DND-41 (cell line): ENCODE measurements around the gene NSG1.
A peak's percentile ranks its signal among the peaks of the same experiment; 100 is the strongest.

ENCODE experiments used
- ATAC-seq: fragments of 200-7000 bp; cut with Tn5 transposase; 3 replicates; pipeline ENCODE4 v1.9.1; 2021; ENCODE audit warnings: low read depth; ENCODE audit not compliant: insufficient read depth
- DNase-seq: peaks from one replicate; pipeline ENCODE4 v3.0.0-alpha.2; 2020
- H2AFZ ChIP-seq: 2 replicates; pipeline ENCODE4 v1.6.0; 2012; ENCODE audit warnings: low read depth, low read length
- H3K27ac ChIP-seq: 2 replicates; pipeline ENCODE4 v1.5.1; 2012; ENCODE audit warnings: low read length, inconsistent platforms
- H3K27me3 ChIP-seq: fragments of 200-600 bp; sonication (generic); 2 replicates; pipeline ENCODE4 v1.6.0; 2012; ENCODE audit warnings: low read length, mild to moderate bottlenecking, inconsistent platforms; ENCODE audit not compliant: insufficient read depth, poor library complexity
- H3K36me3 ChIP-seq: 2 replicates; pipeline ENCODE4 v1.5.1; 2012; ENCODE audit warnings: low read length, inconsistent platforms; ENCODE audit not compliant: insufficient read depth
- H3K4me1 ChIP-seq: 2 replicates; pipeline ENCODE4 v1.5.1; 2012; ENCODE audit warnings: mild to moderate bottlenecking, low read length; ENCODE audit not compliant: insufficient read depth
- H3K4me2 ChIP-seq: 2 replicates; pipeline ENCODE4 v1.6.0; 2012; ENCODE audit warnings: mild to moderate bottlenecking, moderate library complexity, low read length, inconsistent platforms; ENCODE audit not compliant: insufficient read depth
- H3K4me3 ChIP-seq, 2 experiments: fragments of 200-600 bp in 1 of 2; shearing (Covaris generic) in 1 of 2; 2 replicates each; pipeline ENCODE4 v1.5.1; 2012 to 2016; ENCODE audit warnings: inconsistent platforms in 2 of 2, low read length in 2 of 2, mild to moderate bottlenecking in 2 of 2, low read depth in 1 of 2, moderate library complexity in 1 of 2
- H3K79me2 ChIP-seq: 2 replicates; pipeline ENCODE4 v1.6.0; 2012; ENCODE audit warnings: low read length, inconsistent platforms; ENCODE audit not compliant: insufficient read depth
- H3K9ac ChIP-seq: 2 replicates; pipeline ENCODE4 v1.6.0; 2012; ENCODE audit warnings: low read depth, mild to moderate bottlenecking, inconsistent platforms, low read length, moderate library complexity
- H3K9me3 ChIP-seq: 2 replicates; pipeline ENCODE4 v1.5.1; 2012; ENCODE audit warnings: low read length, moderate library complexity, mild to moderate bottlenecking, inconsistent platforms; ENCODE audit not compliant: insufficient read depth, severe bottlenecking
- H4K20me1 ChIP-seq: 2 replicates; pipeline ENCODE4 v1.6.0; 2012; ENCODE audit warnings: low read length; ENCODE audit not compliant: insufficient read depth
- EZH2 ChIP-seq: IDR thresholded peaks from 3 replicates; pipeline ENCODE4 v1.6.1; 2012; ENCODE audit warnings: borderline replicate concordance, low read depth, mild to moderate bottlenecking, moderate library complexity, low read length, inconsistent platforms; ENCODE audit not compliant: severe bottlenecking
- TF ChIP-seq, protein P1 (sequence below): IDR thresholded peaks from 2 replicates; pipeline ENCODE4 v1.5.1; 2012; ENCODE audit warnings: borderline replicate concordance, low read length, moderate library complexity, mild to moderate bottlenecking; ENCODE audit not compliant: poor library complexity, severe bottlenecking; ENCODE audit errors: extremely low read depth

Gene NSG1

GRCh38 chr4:4341861-4342650, 44.8 kb upstream of the NSG1 start:
- H3K27me3 ChIP-seq: no peaks in the 10 kb centered on the region
- H3K9ac ChIP-seq: no peak overlapping the region
- no peak overlapping the region; the same call in 1 of the 2 replicates for H2AFZ ChIP-seq
- H3K4me2 ChIP-seq: no peak overlapping the region
- H3K79me2 ChIP-seq: no peaks in the 10 kb centered on the region
- no peaks in the 10 kb centered on the region for H4K20me1 ChIP-seq
- H3K4me1 ChIP-seq: peaks cover under 1% of the 10 kb centered on the region; the same call in 1 of the 2 replicates
- H3K4me3 ChIP-seq: no peak overlapping the region
- no peaks in the 10 kb centered on the region for H3K36me3 ChIP-seq
- H3K9me3 ChIP-seq: no peaks in the 10 kb centered on the region
- DNase-seq (no peak), ATAC-seq (no peak)
- no peak overlapping the region for H3K27ac ChIP-seq
- TF ChIP-seq, protein P1, sequence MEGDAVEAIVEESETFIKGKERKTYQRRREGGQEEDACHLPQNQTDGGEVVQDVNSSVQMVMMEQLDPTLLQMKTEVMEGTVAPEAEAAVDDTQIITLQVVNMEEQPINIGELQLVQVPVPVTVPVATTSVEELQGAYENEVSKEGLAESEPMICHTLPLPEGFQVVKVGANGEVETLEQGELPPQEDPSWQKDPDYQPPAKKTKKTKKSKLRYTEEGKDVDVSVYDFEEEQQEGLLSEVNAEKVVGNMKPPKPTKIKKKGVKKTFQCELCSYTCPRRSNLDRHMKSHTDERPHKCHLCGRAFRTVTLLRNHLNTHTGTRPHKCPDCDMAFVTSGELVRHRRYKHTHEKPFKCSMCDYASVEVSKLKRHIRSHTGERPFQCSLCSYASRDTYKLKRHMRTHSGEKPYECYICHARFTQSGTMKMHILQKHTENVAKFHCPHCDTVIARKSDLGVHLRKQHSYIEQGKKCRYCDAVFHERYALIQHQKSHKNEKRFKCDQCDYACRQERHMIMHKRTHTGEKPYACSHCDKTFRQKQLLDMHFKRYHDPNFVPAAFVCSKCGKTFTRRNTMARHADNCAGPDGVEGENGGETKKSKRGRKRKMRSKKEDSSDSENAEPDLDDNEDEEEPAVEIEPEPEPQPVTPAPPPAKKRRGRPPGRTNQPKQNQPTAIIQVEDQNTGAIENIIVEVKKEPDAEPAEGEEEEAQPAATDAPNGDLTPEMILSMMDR: no peak
- TF ChIP-seq EZH2: no peak

DNA sequence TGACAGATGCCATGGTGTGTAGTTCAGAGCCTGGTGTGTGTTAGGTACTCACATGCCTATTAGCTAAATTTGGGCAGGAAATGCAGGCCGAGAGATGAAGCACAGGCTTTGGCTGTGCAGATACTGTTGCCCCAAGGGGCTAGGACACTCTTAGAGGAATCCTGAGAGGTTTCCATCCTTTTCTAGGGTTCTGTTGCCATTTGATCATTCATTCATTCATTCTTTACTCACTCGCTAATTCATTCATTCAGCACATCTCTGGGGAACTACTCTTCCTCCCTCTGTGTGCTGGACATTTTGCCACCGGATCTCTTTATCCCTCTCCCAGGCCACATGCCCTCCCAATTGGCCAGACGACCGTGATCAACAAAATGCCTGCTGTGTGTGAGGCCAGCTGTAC, 43.9 kb upstream of the NSG1 start:
- Histone ChIP-seq H3K36me3 (no peaks in the 10 kb centered on the region), H3K27me3 (no peaks in the 10 kb centered on the region), H2AFZ (peak overlapping the region; percentile 28; the same call in 1 of the 2 replicates), H3K4me3 (no peak overlapping the region), H3K27ac (no peak overlapping the region), H3K9me3 (no peaks in the 10 kb centered on the region), H3K9ac (no peak overlapping the region), H3K4me1 (peaks cover 11% of the 10 kb centered on the region), H3K4me2 (no peak overlapping the region), H4K20me1 (no peaks in the 10 kb centered on the region), H3K79me2 (no peaks in the 10 kb centered on the region)
- DNase-seq: no peak
- no peak for ATAC-seq
- TF ChIP-seq, protein P1: no peak
- no peak for TF ChIP-seq EZH2

DNA sequence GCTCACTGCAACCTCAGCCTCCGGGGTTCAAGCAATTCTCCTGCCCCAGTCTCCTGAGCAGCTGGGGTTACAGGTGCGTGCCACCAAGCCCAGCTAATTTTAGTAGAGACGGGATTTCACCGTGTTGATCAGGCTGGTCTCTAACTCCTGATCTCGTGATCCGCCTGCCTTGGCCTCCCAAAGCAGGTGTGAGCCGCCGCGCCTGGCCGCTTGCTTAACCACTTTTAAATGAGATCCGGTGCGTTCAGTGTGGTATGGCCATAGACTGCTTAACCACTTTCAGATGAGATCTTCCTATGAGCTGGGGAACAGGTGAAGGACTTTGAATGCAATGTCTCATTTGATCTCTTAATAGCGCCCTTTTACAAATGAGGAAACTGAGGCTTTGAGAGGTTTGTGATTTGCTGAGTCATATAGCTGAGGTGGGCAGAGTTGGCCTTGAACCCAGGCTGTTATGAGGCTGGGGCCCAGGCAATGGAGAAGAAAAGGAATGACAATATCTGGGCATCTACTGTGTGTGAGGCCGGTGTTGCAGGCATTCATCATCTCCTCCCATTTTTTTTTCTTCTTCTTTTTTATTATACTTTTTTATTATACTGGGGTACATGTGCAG, 41.9 kb upstream of the NSG1 start:
- Histone ChIP-seq H3K4me3 (no peak overlapping the region), H3K27ac (0 out of 2 replicates have a peak overlapping the region, but pooled peaks have one; percentile 8), H2AFZ (no peak overlapping the region), H4K20me1 (no peaks in the 10 kb centered on the region), H3K9me3 (peaks cover 10% of the 10 kb centered on the region), H3K4me1 (peaks cover 18% of the 10 kb centered on the region), H3K27me3 (no peaks in the 10 kb centered on the region), H3K36me3 (no peaks in the 10 kb centered on the region), H3K79me2 (no peaks in the 10 kb centered on the region), H3K4me2 (no peak overlapping the region), H3K9ac (no peak overlapping the region)
- DNase-seq: no peak
- no peak for TF ChIP-seq EZH2
- TF ChIP-seq, protein P1: no peak
- no peak for ATAC-seq
